WTC11 (cell line): ENCODE data around the gene FRMD4A.

Source experiments
- AR ChIP-seq: fragments of 250-450 bp; sonication (Bioruptor Pico); IDR thresholded peaks from 2 replicates; pipeline ENCODE4 v1.9.0; 2021; ENCODE audit warnings: mild to moderate bottlenecking
- ATF3 ChIP-seq: sonication (generic); formaldehyde crosslinking; conservative IDR thresholded peaks from 2 replicates; pipeline ENCODE4 v1.8.1; 2022; ENCODE audit warnings: mild to moderate bottlenecking, missing genetic modification reagents
- CREB1 ChIP-seq: sonication (generic); formaldehyde crosslinking; IDR thresholded peaks from 2 replicates; pipeline ENCODE4 v1.8.0; 2023; ENCODE audit warnings: mild to moderate bottlenecking, missing genetic modification reagents
- CTCF ChIP-seq: fragments of 200-600 bp; IDR thresholded peaks from 2 replicates; pipeline ENCODE4 v1.8.0; 2022; ENCODE audit warnings: antibody characterized with exemption
- E2F4 ChIP-seq: sonication (generic); formaldehyde crosslinking; IDR thresholded peaks from 2 replicates; pipeline ENCODE4 v1.8.1; 2022; ENCODE audit warnings: low read depth, mild to moderate bottlenecking, moderate library complexity, missing genetic modification reagents, borderline replicate concordance
- ESRRA ChIP-seq: sonication (generic); formaldehyde crosslinking; IDR thresholded peaks from 2 replicates; pipeline ENCODE4 v1.8.1; 2022; ENCODE audit warnings: mild to moderate bottlenecking, missing genetic modification reagents, borderline replicate concordance
- GABPB1 ChIP-seq: sonication (generic); formaldehyde crosslinking; IDR thresholded peaks from 2 replicates; pipeline ENCODE4 v1.8.1; 2023; ENCODE audit warnings: mild to moderate bottlenecking, missing genetic modification reagents
- ZNF138 ChIP-seq: sonication (generic); formaldehyde crosslinking; conservative IDR thresholded peaks from 2 replicates; pipeline ENCODE4 v1.8.1; 2022; ENCODE audit warnings: mild to moderate bottlenecking, moderate library complexity, missing genetic modification reagents

- no peak for TF ChIP-seq ATF3 (CRISPR knock-in tag)
- no peak for TF ChIP-seq CTCF
- no peak for TF ChIP-seq AR (CRISPR knock-in tag)
- TF ChIP-seq ZNF138 = no peak
- no peak for TF ChIP-seq CREB1 (CRISPR knock-in tag)
- TF ChIP-seq E2F4 (CRISPR knock-in tag) = no peak
- no peak for TF ChIP-seq GABPB1 (CRISPR knock-in tag)
- no peak for TF ChIP-seq ESRRA (CRISPR knock-in tag)
These were observed 556.3 kb downstream of the FRMD4A start for GRCh38 chr10:13774303-13774893.
